ENCODE data around the gene CABP7. TPM values are rescaled to one million over a fixed set of nuclear protein-coding genes. Genes with fewer than 3 reads are reported as not detected.

The CABP7 gene
- total RNA-seq, 1 experiment from 2014 or later = not detected

DNA sequence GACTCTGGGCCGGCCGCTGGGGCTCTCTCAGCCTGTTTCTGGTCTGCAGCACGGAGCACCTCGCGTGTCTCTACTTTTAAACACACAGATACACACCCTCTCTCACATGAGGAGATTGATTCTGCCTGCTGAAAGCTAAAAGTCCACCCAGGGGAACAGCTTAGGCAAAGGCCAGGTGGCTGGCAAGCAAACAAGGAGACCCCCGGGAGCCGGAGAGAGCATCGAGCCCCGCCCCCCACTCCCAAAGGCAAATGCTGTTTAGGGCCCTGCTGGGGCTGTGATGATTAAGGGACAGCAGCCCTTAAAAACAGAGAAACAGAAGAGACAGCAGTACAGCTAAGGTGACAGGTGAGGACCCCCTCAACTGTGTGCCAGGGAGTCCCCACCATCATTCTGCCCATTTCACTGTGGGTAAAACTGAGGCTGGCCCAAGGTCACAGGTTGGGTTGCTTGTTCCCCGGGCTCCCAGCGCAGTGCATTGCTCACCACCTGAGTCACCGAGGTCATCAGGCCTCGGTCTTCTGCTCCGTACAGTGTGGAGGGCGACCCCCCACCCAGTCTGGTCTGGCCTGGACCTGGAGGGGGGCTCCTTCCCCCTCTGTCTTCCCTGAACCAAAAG, 6.8 kb downstream of the CABP7 start:
- no peak for TF ChIP-seq CTCF (conservative IDR thresholded peaks at IDR 0.05; ENCODE audit: low read depth, low read length)
- no TSS peak for BruUV-seq (replicated peaks)
- no peak overlapping the region for H3K27ac ChIP-seq (ENCODE audit: low read depth, low read length, poor library complexity, severe bottlenecking)
- ChIA-PET CTCF (interaction anchor here (0.5 to 0.7 kb wide), 4 partner anchors 9 to 288 kb away, joined by 3 to 9 read pairs (median 4); no protein-coding TSS in a partner anchor), POLR2A (ENCODE audit: low non-redundant PET) (no interaction called here)
- H3K9me3 ChIP-seq (ENCODE audit: low read depth, low read length, poor library complexity, severe bottlenecking) = no peaks in the 10 kb centered on the region
- no peaks in the 10 kb centered on the region for H3K36me3 ChIP-seq (ENCODE audit: insufficient read depth, low read length, poor library complexity, severe bottlenecking)
- no peak for DNase-seq (ENCODE audit: low spot score)
- H3K4me3 ChIP-seq (ENCODE audit: low read depth, low read length, poor library complexity, severe bottlenecking) = no peak overlapping the region
- no peaks in the 10 kb centered on the region for H3K4me1 ChIP-seq (ENCODE audit: insufficient read depth, low read length, poor library complexity, severe bottlenecking)
- intact Hi-C loops (cut with micrococcal nuclease; ENCODE audit: unreplicated experiment) = loop anchor here (5.0 kb wide), 1 partner anchor 361 kb away; no protein-coding TSS in a partner anchor
- H3K27me3 ChIP-seq (replicated peaks; ENCODE audit: insufficient read depth, low read depth, low read length, poor library complexity) = peaks cover 9% of the 10 kb centered on the region

DNA sequence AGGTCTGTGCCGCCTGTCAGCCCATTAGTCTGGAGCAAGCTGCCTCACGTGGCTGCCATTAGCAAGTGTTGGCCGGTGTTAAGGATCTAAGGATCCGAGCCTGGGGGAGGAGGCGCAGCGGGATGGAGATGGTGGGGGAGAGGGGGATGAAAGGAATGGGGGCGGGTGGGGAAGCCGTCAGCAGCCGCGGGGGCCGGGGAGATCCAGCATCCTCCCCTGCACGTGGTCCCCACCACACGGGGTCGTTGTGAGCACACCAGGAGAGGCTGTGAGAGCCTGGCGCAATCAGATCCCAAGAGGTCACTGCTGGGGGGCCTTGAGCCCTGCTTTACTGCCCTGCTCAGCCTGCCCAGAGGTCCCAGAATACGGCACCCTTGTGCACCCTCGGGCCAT, 7.3 kb downstream of the CABP7 start:
- Histone ChIP-seq H3K27me3 (replicated peaks; ENCODE audit: insufficient read depth, low read depth, low read length, poor library complexity) (peaks cover 4% of the 10 kb centered on the region), H3K27ac (ENCODE audit: low read depth, low read length, poor library complexity, severe bottlenecking) (no peak overlapping the region), H3K4me1 (ENCODE audit: insufficient read depth, low read length, poor library complexity, severe bottlenecking) (no peaks in the 10 kb centered on the region), H3K9me3 (ENCODE audit: low read depth, low read length, poor library complexity, severe bottlenecking) (no peaks in the 10 kb centered on the region), H3K36me3 (ENCODE audit: insufficient read depth, low read length, poor library complexity, severe bottlenecking) (no peaks in the 10 kb centered on the region), H3K4me3 (ENCODE audit: low read depth, low read length, poor library complexity, severe bottlenecking) (no peak overlapping the region)
- BruUV-seq (replicated peaks) = no TSS peak
- ChIA-PET POLR2A (ENCODE audit: low non-redundant PET) (no interaction called here), CTCF (interaction anchor here (0.5 to 0.7 kb wide), 4 partner anchors 10 to 287 kb away, joined by 3 to 9 read pairs (median 4); no protein-coding TSS in a partner anchor)
- peak; percentile 56 for DNase-seq (ENCODE audit: low spot score)
- intact Hi-C loops (cut with micrococcal nuclease; ENCODE audit: unreplicated experiment) = loop anchor here (5.0 kb wide), 1 partner anchor 360 kb away; no protein-coding TSS in a partner anchor
- TF ChIP-seq EZH2 (IDR thresholded peaks at IDR 0.05; ENCODE audit: borderline replicate concordance, low read depth, low read length, poor library complexity, severe bottlenecking) (no peak), CTCF (conservative IDR thresholded peaks at IDR 0.05; ENCODE audit: low read depth, low read length) (peak; percentile 51)

DNA sequence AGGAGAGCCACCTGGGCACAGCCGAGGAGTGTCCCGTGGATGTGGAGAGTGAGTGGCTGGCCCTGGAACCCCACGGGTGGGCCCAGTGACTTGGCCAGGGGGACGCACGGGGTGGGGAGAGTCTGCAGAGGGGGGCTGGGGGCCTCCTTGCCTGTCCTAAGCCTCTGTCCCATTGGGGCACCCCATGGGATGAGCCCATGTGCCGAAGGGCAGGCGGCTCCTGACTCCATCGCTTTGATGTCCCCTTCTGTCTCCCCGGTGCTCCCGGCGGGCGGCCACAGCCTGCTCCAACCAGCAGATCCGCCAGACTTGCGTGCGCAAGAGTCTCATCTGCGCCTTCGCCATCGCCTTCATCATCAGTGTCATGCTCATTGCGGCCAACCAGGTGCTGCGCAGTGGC, 9.4 kb downstream of the CABP7 start:
- TF ChIP-seq CTCF (conservative IDR thresholded peaks at IDR 0.05; ENCODE audit: low read depth, low read length) (no peak), EZH2 (IDR thresholded peaks at IDR 0.05; ENCODE audit: borderline replicate concordance, low read depth, low read length, poor library complexity, severe bottlenecking) (no peak)
- Histone ChIP-seq H3K27me3 (replicated peaks; ENCODE audit: insufficient read depth, low read depth, low read length, poor library complexity) (no peaks in the 10 kb centered on the region), H3K4me3 (ENCODE audit: low read depth, low read length, poor library complexity, severe bottlenecking) (no peak overlapping the region), H3K27ac (ENCODE audit: low read depth, low read length, poor library complexity, severe bottlenecking) (no peak overlapping the region), H3K4me1 (ENCODE audit: insufficient read depth, low read length, poor library complexity, severe bottlenecking) (peaks cover 14% of the 10 kb centered on the region), H3K9me3 (ENCODE audit: low read depth, low read length, poor library complexity, severe bottlenecking) (no peaks in the 10 kb centered on the region), H3K36me3 (ENCODE audit: insufficient read depth, low read length, poor library complexity, severe bottlenecking) (no peaks in the 10 kb centered on the region)
- ChIA-PET POLR2A (ENCODE audit: low non-redundant PET) (no interaction called here), CTCF (no interaction called here)
- intact Hi-C loops (cut with micrococcal nuclease; ENCODE audit: unreplicated experiment) = loop anchor here (5.0 kb wide), 1 partner anchor 358 kb away; no protein-coding TSS in a partner anchor
- DNase-seq (ENCODE audit: low spot score) = no peak
- BruUV-seq (replicated peaks) = no TSS peak

Measured in A673 (cell line).